Activated CD4-positive, alpha-beta T cell treated with anti-CD3 and anti-CD28 coated beads for 24 hours (primary cell): ENCODE data around the gene FAR1.
"Not testable (repeated sequence)": the region's sequence is repeated elsewhere in the genome, so short reads cannot be mapped to it uniquely, and the experiment has no call there.

Experiments used
- DNase-seq, 2 donors: peaks; one replicate each; pipeline ENCODE4 v3.0.0-alpha.2; 2020; ENCODE audit warnings: low read depth in 2 of 2

The FAR1 gene, protein sequence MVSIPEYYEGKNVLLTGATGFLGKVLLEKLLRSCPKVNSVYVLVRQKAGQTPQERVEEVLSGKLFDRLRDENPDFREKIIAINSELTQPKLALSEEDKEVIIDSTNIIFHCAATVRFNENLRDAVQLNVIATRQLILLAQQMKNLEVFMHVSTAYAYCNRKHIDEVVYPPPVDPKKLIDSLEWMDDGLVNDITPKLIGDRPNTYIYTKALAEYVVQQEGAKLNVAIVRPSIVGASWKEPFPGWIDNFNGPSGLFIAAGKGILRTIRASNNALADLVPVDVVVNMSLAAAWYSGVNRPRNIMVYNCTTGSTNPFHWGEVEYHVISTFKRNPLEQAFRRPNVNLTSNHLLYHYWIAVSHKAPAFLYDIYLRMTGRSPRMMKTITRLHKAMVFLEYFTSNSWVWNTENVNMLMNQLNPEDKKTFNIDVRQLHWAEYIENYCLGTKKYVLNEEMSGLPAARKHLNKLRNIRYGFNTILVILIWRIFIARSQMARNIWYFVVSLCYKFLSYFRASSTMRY

DNA sequence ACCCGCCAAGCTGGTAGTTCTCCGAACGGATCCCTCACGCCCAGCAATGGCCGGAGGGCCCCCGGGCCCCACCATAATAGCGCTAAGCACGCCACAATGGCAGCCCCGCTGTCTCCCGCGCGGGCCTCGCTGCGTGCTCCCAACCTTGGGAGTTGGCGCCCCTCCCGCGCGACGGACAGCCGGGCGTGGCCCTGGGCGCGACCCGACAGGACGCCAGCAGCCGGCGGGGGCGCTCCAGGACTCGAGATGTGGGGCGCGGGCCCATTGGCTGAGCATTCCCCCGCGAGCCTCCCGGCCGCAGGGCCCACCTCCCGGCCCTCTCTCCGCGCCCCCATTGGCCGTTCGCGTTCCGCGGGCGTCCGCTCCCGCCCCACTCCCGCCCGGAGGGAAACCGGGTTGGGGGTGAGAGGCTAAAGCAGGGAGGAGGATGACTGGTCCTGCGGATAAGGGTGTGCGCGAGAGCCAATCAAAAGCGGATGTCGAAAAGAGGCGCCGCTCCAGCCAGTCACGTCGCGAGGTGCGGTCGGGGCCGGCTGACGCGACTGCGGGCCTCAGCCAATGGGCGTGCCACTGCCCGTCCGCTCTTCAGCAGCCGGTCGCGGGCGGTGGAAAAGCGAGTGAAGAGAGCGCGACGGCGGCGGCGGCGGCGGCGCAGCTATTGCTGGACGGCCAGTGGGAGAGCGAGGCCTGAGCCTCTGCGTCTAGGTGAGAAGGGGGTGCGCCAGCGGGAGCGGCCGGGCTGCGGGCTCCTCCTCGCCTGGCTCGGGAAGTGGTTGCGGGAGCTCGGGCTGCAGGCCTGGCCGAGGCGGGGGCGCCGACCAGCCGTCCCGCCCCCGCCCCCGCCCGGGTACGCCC, at the start of gene FAR1:
FAR1 (plus strand) TSS at position 567 of the 855 bp plus-strand sequence. CDS start 26,098 bp downstream, outside the sequence.
- peak; percentile 91 to 93 for DNase-seq

DNA sequence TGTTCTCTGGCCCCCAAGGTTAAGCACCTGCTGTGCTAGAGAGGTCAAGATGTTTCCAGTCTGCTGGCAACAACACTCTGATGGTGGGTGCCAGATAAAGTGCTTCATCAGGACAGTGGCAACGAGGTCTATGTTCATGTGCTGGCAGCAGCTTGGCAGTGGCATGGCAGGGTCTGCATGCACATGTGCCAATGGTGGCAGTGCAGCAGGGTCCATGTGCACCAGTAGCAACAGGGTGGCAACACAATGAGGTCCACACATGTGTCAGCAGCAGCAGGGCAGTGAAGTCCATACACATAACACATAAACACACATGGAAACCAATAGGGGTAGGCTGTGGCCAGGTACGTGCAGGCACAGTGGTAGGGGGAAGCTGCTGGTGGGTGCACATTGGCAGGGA, 48.4 kb upstream of the FAR1 start:
- DNase-seq = no peak

DNA sequence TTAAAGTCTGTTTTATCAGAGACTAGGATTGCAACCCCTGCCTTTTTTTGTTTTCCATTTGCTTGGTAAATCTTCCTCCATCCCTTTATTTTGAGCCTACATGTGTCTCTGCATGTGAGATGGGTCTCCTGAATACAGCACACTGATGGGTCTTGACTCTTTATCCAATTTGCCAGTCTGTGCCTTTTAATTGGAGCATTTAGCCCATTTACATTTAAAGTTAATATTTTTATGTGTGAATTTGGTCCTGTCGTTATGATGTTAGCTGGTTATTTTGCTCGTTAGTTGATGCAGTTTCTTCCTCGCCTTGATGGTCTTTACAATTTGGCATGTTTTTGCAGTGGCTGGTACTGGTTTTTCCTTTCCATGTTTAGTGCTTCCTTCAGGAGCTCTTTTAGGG, 41.6 kb upstream of the FAR1 start:
- DNase-seq = not testable (repeated sequence)

DNA sequence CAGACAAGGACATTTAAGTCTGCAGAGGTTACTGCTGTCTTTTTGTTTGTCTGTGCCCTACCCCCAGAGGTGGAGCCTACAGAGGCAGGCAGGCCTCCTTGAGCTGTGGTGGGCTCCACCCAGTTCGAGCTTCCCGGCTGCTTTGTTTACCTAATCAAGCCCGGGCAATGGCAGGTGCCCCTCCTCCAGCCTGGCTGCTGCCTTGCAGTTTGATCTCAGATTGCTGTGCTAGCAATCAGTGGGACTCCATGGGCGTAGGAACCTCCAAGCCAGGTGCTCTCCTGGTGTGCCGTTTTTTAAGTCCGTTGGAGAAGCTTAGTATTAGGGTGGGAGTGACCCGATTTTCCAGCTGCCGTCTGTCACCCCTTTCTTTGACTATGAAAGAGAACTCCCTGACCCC, 39.8 kb upstream of the FAR1 start:
- DNase-seq = not testable (repeated sequence)

DNA sequence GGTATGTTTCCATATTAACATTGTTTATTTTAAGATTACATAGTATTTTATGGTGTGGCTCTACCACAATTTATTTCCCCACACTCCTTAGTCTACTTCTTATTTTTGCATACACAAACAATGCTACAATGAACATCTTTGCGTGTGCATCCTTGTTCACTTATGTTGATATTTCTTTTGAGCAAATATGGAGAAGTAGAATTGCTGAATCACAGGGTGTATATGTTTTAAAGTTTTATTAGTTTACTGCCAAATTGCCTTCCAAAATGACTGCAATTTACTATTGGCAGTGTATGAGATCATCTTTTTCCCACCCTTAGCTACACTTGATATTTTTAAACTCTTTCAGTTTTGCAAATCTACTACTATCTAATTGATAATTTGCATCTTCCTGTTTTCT, 38.7 kb upstream of the FAR1 start:
- DNase-seq = no peak

DNA sequence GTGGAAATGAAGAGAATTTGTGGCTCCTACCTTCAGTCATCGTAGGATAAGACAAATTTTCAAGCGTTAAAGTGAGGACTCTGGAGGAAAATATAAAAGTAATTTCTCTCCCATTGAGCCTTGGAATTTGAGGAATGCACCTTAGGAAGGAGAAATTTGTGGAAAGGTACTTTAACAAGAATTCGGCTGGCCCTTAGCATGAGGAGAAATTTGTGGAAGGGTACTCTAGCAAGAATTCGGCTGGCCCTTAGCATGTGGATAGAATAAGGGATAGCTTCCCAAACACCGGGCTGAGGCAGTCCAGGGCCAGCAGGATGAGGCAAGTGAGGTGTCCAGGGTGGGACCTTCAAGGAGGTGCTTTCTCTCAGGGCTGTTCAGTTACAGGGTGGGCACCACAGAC, 33.2 kb upstream of the FAR1 start:
- DNase-seq = no peak

DNA sequence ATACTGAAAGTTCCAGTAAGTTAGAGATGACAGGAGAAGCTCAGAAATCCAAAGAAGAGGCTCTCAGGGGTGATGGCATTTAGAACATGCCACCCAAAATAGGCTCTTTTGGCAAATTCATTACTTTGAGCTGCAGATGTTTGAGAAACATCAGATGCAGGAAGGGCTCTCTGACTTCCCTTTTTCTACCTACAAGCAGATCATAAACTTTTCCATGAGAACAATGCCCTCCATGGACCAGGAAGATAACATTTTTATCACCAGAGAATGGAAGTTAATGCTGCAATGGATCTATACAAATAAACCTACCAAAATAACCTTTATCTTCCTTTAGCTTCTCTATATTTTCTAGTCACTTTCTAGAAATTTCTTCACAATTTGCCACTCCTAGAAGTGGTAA, 32.7 kb upstream of the FAR1 start:
- no peak for DNase-seq

DNA sequence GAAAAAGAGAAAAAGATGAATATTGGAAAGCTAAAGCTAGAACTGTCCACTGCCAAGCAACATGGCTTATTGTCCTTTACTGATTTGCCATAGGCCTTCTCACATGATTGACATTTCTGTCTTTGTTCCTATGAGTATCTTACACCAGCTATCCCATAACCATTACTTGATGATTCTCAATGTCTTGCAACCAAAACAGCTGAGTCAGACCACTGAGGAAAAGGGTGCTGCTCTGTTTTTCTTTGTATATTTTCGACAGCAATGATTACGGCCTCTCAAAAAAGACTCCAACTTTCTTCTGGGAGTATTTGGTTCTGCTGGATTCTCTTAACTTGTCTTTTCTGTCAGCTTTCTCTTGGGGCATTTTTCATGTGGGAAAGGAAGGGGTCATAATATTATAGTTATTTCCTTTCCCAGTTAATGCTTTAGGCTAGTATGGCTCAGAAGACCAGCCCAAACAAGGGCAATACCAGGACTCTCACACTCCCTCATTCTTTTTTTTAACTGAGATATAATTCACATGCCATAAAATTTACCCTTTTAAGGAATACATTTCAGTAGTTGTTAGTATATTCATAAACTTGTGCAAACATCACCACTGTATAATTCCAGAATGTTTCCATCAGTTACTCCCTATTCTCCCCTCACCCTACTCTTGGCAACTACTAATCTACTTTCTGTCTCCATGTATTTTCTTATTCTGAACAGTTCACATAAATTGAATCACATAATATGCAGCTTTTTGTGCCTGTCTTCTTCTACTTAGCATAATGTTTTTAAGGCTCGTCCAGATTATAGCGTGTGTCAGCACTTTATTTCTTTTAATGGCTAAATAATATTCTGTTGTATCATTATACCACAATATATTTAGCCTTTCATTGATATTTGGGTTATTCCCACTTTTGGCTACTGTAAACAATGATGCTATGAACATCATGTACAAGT, 31.1 kb upstream of the FAR1 start:
- DNase-seq = no peak

DNA sequence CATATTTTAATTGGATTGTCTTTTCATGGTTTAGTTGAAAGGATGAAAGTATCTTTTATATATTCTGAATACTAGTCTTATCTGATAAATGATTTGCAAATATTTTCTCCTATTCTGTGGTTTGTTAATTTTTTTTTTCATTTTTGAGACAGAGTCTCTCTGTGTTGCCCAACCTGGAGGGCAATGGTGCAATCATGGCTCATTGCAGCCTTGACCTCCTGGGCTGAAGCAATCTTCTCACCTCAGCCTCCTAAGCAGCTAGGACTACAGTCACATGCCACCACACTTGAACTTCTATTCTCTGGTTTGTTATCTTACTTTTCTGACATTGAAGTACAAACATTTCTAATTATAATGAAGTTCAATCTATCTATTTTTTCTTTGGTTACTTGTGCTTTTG, 30.0 kb upstream of the FAR1 start:
- no peak for DNase-seq

DNA sequence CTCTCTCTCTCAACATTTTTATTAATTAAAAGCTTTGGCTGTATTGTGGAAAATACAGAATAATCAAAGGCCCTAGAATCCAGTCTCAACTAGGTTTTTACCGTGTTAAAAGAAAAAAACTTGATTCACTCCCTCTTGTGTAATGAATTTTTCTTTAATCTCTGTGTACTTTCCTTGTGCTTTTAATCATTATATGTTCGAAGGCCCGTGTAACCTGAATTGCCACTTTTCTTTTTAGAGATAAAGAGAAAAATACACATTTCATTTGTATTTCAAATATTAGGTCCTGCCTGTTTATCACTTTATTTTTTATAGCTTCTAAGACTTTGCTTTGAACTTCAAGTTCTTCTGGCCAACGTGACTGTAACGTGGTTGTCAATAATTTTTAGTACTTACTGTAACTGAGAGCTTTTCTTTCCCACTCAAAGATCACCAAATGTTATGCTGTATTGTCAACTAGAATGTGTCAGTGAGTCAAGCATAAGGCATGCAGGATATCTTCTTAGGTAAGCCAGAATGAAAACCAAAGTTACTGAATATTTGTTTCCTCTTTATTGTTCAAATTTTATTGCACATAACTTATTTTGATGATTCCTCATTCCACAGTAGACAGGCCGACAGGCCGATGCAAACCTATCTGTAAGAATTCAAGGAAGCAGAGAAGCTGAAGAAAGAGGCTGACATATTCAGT, 23.3 kb upstream of the FAR1 start:
- DNase-seq = no peak

DNA sequence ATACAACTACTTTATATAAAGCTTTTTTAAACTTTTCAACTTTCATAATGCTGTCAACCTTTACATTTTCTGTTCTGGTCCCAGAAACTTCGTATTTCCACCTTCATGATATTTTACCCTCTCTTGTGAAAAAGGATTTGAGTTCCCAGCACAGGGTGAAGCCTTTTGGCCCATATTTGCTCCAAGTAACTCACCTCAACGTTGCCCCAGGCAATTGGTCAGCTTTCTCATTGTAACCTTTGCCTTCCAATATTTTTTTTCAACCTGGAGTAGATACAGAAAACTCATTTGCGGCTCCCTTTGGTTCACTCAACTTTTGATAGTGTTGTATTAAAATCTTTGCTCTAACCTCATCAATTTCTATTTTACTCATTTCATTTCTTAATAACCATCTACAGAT, 21.1 kb upstream of the FAR1 start:
- DNase-seq = no peak

DNA sequence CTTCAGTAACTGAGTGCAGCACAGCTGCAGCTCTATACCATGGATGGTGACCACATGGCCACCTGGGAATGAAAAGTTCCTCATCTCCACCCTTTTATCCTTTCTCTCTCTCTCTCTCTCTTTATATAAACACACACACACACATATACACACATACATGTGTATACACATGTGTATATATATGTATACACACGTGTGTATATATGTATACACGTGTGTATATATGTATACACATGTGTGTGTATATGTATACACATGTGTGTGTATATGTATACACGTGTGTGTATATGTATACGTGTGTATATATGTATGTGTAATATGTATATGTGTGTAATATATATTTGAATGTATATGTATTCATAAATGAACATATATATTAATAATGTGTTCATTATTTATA, 18.8 kb upstream of the FAR1 start:
- no peak for DNase-seq

DNA sequence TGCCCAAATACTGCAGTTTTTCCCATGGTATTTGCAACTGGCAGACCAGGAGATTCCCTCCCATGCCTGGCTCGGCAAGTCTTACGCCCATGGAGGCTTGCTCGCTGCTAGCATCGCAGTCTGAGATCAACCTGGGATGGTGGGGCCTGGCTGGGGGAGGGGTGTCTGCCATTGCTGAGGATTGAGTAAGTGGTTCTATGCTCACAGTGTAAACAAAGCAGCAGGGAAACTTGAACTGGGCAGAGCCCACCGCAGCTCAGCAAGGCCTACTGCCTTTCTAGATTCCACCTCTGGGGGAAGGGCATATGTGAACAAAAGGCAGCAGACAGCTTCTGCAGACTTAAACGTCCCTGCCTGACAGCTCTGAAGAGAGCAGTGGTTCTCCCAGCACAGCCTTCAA, 17.0 kb upstream of the FAR1 start:
- DNase-seq = not testable (repeated sequence)

DNA sequence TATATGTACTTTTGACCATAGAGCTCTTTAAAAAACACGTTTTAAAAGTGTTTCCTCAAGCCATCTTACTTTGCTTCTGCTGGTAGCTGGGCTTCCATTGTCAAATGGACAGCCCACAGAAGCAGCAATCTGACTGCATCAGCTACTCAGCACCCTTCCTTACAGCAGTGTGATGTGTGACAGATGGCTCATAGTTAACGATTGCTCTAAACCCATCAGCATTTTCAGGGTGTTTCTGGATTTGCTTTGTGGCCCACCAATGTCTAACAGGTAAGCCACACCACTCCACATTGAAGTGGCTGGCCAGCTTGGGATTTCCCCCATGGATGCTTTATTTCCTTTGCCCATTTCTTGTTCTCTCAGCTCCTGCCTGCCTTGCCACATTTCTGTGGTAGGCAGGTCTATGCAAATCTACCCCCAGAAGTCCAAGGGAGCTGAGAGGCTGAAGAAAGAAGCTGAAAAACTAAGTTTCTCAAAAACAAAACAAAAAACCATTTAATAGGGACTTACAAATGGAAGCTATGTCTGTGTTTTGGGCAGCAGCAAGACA, 7.3 kb upstream of the FAR1 start:
- no peak for DNase-seq

DNA sequence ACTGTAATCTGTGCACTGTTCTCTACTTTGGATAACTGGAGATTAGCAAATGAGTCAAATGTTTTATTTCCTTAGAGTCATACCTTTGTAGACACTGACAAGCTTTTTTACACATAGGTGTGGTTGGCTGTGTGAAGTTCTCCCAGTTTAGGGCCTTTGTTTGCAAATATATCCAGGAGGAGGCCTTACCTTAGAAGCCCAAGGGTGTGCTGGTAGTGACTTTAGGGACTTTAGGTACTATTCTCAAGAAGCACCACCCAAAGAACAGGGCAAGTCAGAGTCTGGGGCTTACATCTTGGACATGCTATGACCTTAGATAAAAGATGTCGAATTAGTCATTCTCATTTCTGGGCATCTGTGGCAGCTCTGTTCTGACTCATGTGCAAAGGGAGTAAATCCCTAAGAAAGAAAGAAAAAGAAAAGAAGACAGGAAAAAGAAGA, 4.8 kb upstream of the FAR1 start:
- no peak for DNase-seq

DNA sequence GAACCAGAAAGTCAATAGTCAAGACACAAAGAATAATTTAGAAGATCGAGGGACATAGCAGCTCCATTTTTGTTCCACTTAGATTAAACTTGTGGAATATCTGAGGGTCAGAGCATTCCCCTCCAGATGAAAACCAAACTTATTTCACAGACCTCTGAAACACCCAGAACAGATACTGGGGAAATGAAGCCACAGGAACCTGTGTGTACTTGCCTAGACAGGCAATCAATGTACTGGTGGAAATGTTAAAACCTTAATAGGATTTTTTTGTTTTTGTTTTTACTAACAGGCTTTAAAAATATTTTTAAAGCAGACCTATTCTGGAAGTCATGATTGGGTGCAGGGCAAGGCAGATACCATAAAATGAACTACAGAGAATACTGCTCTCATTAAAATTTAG, 4.1 kb upstream of the FAR1 start:
- DNase-seq = no peak

DNA sequence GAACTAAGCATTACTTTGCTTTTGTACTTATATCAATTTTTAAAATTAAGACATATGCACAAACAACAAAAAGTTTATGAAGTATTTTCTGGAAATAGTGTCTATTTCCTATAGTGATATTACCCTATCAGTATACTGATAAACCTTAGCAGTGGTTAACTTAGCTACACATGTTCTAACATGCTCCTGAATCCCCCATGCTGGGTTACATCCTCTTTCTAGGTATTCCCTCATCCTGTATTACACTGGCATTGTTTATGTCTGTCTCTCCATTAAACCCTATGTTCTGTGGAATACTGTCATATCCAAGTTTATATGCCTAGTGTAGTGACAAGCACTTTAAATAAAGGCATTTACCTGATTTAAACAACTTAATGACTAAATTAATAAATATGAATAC, 1.8 kb upstream of the FAR1 start:
- DNase-seq = no peak

DNA sequence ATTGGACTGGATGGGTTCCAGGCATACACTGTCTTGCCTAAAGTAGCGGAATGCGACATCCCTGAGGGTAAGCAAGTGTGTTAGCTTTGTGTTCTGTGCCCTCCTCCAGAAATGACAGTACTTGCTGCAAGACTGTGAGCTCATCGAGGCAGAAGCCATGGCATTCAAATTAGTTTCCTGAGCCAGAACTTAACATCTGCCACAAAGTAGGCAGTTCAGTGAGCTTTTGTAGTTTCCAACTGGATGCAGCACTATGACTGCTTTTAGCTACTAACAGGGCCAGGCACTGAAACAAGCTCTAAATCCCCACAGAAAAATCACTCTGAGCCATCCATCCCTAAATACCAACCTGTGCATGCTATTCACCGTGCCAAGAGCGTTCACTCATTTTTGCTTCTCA, 1.2 kb upstream of the FAR1 start:
- DNase-seq = no peak

DNA sequence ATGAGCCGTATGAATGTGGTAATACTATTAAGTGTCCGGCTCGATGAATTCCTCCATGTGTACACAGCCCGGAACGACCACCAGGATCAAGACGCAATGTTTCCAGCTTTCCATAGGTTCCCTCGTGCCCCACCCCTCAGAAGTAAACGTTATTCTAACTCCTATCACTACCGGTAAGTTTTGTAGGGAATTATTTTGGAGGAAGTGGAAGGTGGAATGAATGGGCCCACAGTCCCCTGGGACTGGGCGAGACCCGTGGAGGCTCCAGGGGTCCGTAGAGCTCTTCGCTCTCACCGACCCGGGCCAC, 720 bp upstream of the FAR1 start:
- DNase-seq = no peak

DNA sequence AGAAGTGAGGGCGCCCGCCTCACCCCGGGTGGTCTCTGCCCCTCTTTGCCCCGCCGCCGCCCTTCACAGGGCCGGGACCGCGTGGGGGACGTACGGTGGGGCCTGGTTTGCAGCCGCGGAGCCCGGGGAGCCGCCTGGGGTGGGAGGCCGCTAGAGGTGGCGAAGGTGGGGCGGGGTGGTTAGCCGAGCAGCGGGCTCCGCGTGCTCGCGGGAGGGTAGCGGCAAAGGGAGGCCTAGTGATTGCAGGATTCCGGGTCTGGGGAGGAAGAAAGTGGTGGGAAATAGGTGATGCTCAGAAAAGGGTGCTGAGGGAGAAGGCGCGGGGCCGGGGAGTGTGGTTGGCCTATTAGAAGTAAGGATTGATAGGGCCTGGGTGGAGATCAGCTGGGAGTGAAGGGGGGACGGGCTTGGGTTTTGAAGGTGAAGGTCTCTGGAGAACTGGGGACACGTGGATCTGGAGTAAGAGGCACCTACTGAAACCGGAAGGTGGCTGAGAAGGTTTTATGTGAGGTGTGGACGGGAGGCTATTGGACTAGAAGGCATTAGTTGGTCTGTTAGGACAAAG, 571 bp downstream of the FAR1 start:
- DNase-seq = peak in 1 of 2 donors; percentile 22
